Pulmonary artery endothelial cell (primary cell): ENCODE data around the gene P2RX6. TPM values are rescaled to one million over a fixed set of nuclear protein-coding genes. Genes with fewer than 3 reads are reported as not detected.
"Not testable (repeated sequence)": the region's sequence is repeated elsewhere in the genome, so short reads cannot be mapped to it uniquely, and the experiment has no call there.

Source experiments
- DNase-seq: peaks from one replicate; pipeline ENCODE4 v3.0.0-alpha.2; 2011; ENCODE audit warnings: low read depth, low spot score
- total RNA-seq: library from RNA; depleted of rRNA; stranded (reverse); fragments of >200 nt; gene quantifications from 2 replicates; pipeline ENCODE4 v1.2.3, GENCODE V29; 2014

Gene P2RX6
- total RNA-seq, result 0.07 TPM in 1 of 2 replicates, not detected in the other

- DNase-seq, result no peak
These were observed at the start of gene P2RX6 for GRCh38 chr22:21014726-21015465. TSS of gene P2RX6 (plus strand) at chr22:21015165. CDS start at chr22:21015175, 10 bp downstream.

- no peak for DNase-seq
These were observed 48.8 kb upstream of the P2RX6 start for GRCh38 chr22:20965888-20966855.

GRCh38 chr22:20966883-20967696 lies 47.9 kb upstream of the P2RX6 start, which contains the start of gene AIFM3:
TSS of gene AIFM3 (plus strand) at chr22:20967255. CDS start at chr22:20967945, 690 bp downstream.
- DNase-seq, result no peak

- DNase-seq, result no peak
These were observed 47.2 kb upstream of the P2RX6 start for GRCh38 chr22:20967697-20968211.

GRCh38 chr22:20968281-20968977 lies 46.5 kb upstream of the P2RX6 start:
- no peak for DNase-seq

GRCh38 chr22:20970939-20971657 lies 43.9 kb upstream of the P2RX6 start:
- no peak for DNase-seq

- not testable (repeated sequence) for DNase-seq
These were observed 42.8 kb upstream of the P2RX6 start for GRCh38 chr22:20972014-20972694.

- no peak for DNase-seq
These were observed 41.9 kb upstream of the P2RX6 start for GRCh38 chr22:20972933-20973577.

GRCh38 chr22:20973634-20974286 lies 41.2 kb upstream of the P2RX6 start:
- no peak for DNase-seq

GRCh38 chr22:20974336-20974955 lies 40.5 kb upstream of the P2RX6 start:
- DNase-seq, result no peak

- DNase-seq, result no peak
These were observed 39.2 kb upstream of the P2RX6 start for GRCh38 chr22:20975541-20976290.

- DNase-seq, result no peak
These were observed 38.6 kb upstream of the P2RX6 start for GRCh38 chr22:20976291-20976877.

GRCh38 chr22:20977019-20977418 lies 37.9 kb upstream of the P2RX6 start:
- no peak for DNase-seq

- no peak for DNase-seq
These were observed 37.3 kb upstream of the P2RX6 start for GRCh38 chr22:20977516-20978170.

GRCh38 chr22:20978419-20978818 lies 36.5 kb upstream of the P2RX6 start:
- no peak for DNase-seq

GRCh38 chr22:20979243-20979809 lies 35.6 kb upstream of the P2RX6 start:
- DNase-seq, result peak; percentile 29
